Parietal lobe (tissue), 2 donors: ENCODE measurements around the gene UBXN2A. TPM values are rescaled to one million over a fixed set of nuclear protein-coding genes. Genes with fewer than 3 reads are reported as not detected.

ENCODE experiments used
- small RNA-seq: library from RNA; depleted of rRNA; stranded (forward); fragments of <200 nt; gene quantifications from one replicate; pipeline ENCODE3, GENCODE V24; 2014; ENCODE audit warnings: low replicate concordance
- total RNA-seq: library from RNA; depleted of rRNA; stranded (reverse); fragments of >200 nt; gene quantifications from one replicate; pipeline ENCODE4 v1.2.3, GENCODE V29; 2014

Gene UBXN2A, protein sequence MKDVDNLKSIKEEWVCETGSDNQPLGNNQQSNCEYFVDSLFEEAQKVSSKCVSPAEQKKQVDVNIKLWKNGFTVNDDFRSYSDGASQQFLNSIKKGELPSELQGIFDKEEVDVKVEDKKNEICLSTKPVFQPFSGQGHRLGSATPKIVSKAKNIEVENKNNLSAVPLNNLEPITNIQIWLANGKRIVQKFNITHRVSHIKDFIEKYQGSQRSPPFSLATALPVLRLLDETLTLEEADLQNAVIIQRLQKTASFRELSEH
- 33.5 TPM for total RNA-seq

DNA sequence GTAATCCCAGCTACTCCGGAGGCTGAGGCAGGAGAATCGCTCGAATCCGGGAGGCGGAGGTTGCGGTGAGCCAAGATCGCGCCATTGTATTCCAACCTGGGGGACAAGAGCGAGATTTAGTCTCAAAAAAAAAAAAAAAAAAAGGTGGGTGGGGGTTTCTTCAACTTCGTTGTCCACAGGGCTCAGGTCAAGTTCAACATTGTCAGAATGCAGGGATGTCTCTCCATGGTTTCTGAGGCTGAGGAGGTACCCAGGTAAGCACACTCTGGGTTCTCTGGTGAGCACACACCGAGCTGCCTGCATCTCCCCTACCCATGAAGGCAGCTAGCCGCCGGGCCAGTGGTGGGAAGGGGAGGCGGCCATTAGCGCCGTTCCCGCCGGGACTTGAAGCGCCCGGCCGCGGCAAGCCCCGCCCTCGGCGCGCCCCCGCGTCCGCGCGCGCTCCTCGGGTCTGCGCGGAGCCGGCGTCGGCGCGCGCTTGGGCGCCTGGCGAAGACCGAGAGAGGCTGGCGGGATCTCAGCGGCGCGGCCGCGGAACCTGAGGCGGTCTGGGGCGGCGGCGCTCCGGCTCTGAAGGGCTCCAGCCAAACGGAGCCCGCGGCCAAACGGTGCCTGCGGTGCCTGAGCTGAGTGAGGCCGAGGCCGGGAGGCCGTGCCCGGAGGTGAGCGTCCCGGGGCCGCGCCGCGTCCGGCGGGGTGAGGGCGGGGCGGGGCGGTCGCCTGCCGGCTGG is at the start of gene UBXN2A:
Gene UBXN2A (plus strand): TSS at position 477 of the 731 bp plus-strand sequence. CDS start 17,852 bp downstream, outside the sequence.

DNA sequence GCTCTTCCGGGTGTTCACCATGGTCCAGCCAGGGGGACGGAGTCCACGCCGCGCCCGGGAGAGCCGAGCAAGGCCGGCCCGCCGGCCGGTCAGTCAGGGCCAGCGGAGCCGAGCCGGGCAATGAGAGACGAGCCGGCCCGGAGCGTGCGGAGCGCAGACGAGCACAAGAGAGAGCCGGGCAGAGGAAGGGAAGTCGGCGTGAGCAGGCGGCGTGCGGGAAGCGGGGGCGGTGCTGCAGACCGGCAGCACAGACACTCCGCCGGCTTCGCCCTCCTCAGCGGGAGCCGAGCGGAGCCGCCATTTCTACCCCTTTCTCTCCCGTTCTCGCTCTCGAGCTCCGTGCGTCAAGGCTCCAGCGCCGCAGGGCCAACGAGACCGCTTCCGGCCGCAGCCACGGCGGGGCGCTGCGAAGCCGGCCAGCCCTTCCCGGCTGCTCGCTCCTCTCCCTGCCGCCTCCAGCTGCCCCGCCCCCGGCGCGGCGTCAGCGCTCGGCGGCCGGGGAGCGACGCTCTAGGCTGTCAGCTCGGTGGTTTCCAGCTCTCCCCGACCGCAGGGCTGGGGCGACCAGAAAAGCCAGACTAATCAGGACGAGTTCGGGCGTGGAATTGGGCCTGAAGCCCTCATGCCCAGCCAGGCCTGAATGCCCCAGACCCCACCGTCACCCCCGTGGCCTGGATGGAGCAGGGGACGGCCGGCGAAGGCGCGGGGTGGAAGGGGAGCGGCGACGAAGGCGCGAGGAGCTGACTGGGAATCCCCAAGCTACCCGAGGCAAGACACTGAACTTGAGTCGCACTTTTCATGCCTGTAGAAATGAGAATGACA is 13.3 kb upstream of the UBXN2A start, which contains the start of gene ATAD2B:
Gene ATAD2B (minus strand): TSS at position 374 of the 822 bp plus-strand sequence. CDS start 353 bp downstream, at position 21.

DNA sequence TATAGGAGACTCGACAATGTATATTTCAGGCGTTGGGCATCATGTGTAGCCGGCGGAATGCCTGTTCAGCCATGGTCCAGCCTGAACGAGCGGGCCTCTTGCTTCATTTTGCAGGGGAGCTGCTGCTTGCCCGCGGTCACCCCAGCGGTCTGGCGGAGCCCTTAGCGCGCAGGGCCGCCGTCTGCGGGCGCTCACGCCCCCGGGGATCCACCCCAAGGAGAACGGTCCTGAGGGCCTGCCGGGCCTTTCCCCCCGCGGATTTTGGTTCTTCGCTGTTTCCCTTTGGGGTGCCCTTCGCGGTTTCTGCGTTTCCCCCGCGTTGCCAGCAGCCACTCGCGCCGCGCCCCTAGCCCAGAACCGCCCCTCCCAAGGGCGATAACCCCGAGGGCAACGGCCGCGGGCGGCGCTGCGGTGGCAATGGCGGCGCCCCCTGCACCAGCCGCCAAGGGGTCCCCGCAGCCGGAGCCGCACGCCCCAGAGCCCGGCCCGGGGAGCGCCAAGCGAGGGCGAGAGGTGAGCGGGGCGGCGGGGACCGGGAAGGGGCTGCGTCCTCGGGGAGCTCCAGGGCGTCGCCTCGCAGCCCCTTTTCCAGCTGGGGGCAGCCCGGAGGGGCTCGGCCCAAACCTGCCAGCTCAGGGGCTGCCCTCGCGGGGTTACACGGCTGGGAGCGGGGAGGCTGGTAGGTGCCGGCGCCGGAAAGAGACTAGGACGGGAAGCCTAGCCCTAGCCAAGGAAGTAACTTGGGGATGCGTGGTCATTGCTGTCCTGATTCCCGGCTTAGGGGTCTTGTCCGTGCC is 69.6 kb downstream of the UBXN2A start, which contains the start of gene MFSD2B:
Gene MFSD2B (plus strand): TSS at position 406 of the 797 bp plus-strand sequence. CDS start 12 bp downstream, at position 418.

DNA sequence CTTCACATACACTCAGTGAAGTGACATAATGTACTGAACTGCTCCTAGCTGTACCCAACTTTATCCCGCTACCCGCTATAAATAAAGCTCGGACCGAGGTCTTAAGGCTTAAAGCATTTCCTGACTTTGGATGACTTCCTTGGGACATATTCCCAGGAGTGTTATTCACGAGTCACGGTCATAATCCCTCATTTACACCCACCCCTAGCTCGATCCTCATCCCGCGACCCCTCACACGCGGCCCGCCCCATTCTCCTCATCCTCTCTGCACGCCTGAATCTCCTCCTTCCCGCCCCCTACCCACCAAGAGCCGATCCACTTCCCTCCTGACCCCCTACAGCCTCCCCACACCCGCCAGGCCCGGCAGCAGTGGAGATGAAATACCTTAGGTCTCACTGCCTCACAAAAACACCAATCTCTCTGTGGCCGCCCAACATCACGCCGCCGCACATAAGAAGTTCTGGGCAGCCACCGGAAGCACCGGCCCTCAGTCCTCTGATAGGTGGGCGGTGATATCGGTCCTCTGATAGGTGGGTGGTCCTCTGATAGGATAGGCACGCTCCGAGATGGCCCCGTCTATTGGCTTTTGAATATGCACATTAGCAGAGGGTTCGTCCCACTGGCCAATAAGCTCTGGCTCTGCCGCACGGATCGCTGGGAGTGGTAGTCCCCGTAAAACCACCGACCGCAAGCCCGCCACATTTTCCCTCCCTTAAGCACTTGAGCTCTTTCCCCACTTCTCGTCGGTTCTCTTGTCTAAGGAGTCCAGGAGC is 106.9 kb downstream of the UBXN2A start, which contains the start of gene WDCP:
Gene WDCP (minus strand): TSS at position 462 of the 773 bp plus-strand sequence. CDS start 7,897 bp downstream, outside the sequence.

DNA sequence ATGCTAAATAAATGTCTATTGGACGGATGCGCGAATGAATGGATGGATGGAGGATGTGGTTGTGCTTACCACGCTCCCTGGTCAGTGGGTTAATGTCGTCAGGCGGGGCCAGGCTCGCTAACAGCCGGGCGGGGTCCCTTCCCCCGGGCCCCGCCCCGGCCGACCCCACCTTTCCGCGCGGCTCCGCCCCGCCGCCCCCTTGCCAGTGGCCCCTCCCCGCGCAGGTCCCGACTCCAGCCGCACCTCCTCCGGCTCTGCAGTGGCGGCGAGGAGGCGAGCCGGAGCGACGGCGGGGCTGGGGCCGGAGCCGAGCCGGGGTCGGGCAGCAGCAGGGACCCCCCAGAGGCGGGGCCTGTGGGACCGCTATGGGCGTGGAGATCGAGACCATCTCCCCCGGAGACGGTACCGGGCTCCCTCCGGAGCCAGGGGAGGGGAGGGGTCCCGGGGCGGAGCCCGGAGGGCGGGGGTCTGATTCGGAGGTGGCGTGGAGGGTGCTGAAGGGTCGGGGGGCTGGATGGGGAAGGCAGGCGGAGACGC is 109.3 kb downstream of the UBXN2A start, which contains the start of gene FKBP1B:
Gene FKBP1B (plus strand): TSS at position 257 of the 537 bp plus-strand sequence. CDS start 109 bp downstream, at position 366.

Small RNA genes lying within 50 kb of the gene (small RNA-seq; reads per million reads assigned to genes)
- not detected for gene RN7SL610P
- gene RNU6-370P = not detected

Other genes with a start within 250 kb of the UBXN2A start
- 98.3 TPM for gene ATAD2B, start 13.3 kb upstream of the UBXN2A start, total RNA-seq
- gene MFSD2B, start 69.6 kb downstream of the UBXN2A start, total RNA-seq = 0.63 TPM
- 21.9 TPM for gene WDCP, start 106.9 kb downstream of the UBXN2A start, total RNA-seq
- gene FKBP1B, start 109.3 kb downstream of the UBXN2A start, total RNA-seq = 64.5 TPM
- gene SF3B6, start 135.9 kb downstream of the UBXN2A start, total RNA-seq = 86.1 TPM
- gene TP53I3, start 144.4 kb downstream of the UBXN2A start, total RNA-seq = 17.2 TPM
- 1.6 TPM for gene PFN4, start 182.9 kb downstream of the UBXN2A start, total RNA-seq
- gene FAM228B, start 183.0 kb downstream of the UBXN2A start, total RNA-seq = 80.1 TPM
- 9.4 TPM for gene FAM228A, start 234.6 kb downstream of the UBXN2A start, total RNA-seq